Measurements from ENCODE around the gene ALDH16A1. TPM values are rescaled to one million over a fixed set of nuclear protein-coding genes. Genes with fewer than 3 reads are reported as not detected.

Gene ALDH16A1
- total and polyA plus RNA-seq, 2 donors (not counting 1 experiment from before 2014, with no cell fraction given) = 65.8 to 105 TPM

- no peak overlapping the region for H2AFZ ChIP-seq (ENCODE audit: insufficient read depth, low read depth, low read length, poor library complexity, severe bottlenecking)
- TF ChIP-seq EZH2 (IDR thresholded peaks at IDR 0.05; ENCODE audit: borderline replicate concordance, insufficient read depth, low read depth, low read length, poor library complexity, severe bottlenecking) = no peak
- TF ChIP-seq CTCF (IDR thresholded peaks at IDR 0.05) = no peak
- H3K4me3 ChIP-seq (ENCODE audit: control extremely low read depth in 1 of 5, extremely low read depth in 1 of 5, insufficient read depth in 1 of 5, low read depth in 2 of 5, low read length in 4 of 5) = no peak overlapping the region
- peaks cover 42% of the 10 kb centered on the region for H3K79me2 ChIP-seq (ENCODE audit: control insufficient read depth, insufficient read depth, low read length)
- Mint-ChIP-seq H3K27me3 (no peaks in the 10 kb centered on the region), H3K4me3 (no peak overlapping the region), H3K4me1 (peaks cover 2% of the 10 kb centered on the region), H3K9me3 (ENCODE audit: insufficient read depth) (no peaks in the 10 kb centered on the region), H3K27ac (no peak overlapping the region)
- H3K9ac ChIP-seq (ENCODE audit: low read length) = no peak overlapping the region
- H3K4me1 ChIP-seq (ENCODE audit: control insufficient read depth in 2 of 2, insufficient read depth in 2 of 2, low read length in 2 of 2) = peaks cover 0 to 8% of the 10 kb centered on the region in 2 donors
- no peak for ATAC-seq (ENCODE audit: low read depth)
- no peak for DNase-seq
- peaks cover 0 to 4% (median 0%) of the 10 kb centered on the region in 3 donors for H3K9me3 ChIP-seq (ENCODE audit: control extremely low read depth in 1 of 3, control insufficient read depth in 2 of 3, insufficient read depth in 1 of 3, low read length in 2 of 3)
- WGBS (ENCODE audit: insufficient coverage) = 98% methylated on average over 26 of the region's 37 CpGs
- no peaks in the 10 kb centered on the region for H3K27me3 ChIP-seq (replicated peaks in 1 of 4; ENCODE audit: control extremely low read depth in 1 of 4, control insufficient read depth in 3 of 4, insufficient read depth in 4 of 4, low read length in 3 of 4)
- H3K4me2 ChIP-seq (replicated peaks; ENCODE audit: low read depth, low read length, poor library complexity, severe bottlenecking) = no peak overlapping the region
- H3K36me3 ChIP-seq (replicated peaks in 1 of 2; ENCODE audit: control extremely low read depth in 1 of 2, control insufficient read depth in 1 of 2, extremely low read depth in 1 of 2, insufficient read depth in 2 of 2, low read length in 1 of 2) = peaks cover 0 to 70% of the 10 kb centered on the region in 2 experiments
- POLR2A ChIA-PET = interaction anchor here (0.7 kb wide), 1 partner anchor 51 kb away, joined by 3 read pairs; the partner anchor contains the start of gene FCGRT
- intact Hi-C loops (cut with micrococcal nuclease) = no loop called here
- H3K27ac ChIP-seq (ENCODE audit: low read length in 2 of 2) = no peak overlapping the region
- peaks cover 31% of the 10 kb centered on the region for H4K20me1 ChIP-seq (ENCODE audit: control insufficient read depth, insufficient read depth, low read length, poor library complexity, severe bottlenecking)
- CTCF ChIA-PET = no interaction called here
These were observed 8.6 kb downstream of the ALDH16A1 start for GRCh38 chr19:49461656-49462055.

- Mint-ChIP-seq H3K27me3 (no peaks in the 10 kb centered on the region), H3K4me1 (no peaks in the 10 kb centered on the region), H3K27ac (no peak overlapping the region), H3K9me3 (ENCODE audit: insufficient read depth) (no peaks in the 10 kb centered on the region), H3K4me3 (no peak overlapping the region)
- ATAC-seq (ENCODE audit: low read depth) = no peak
- Histone ChIP-seq H2AFZ (ENCODE audit: insufficient read depth, low read depth, low read length, poor library complexity, severe bottlenecking) (no peak overlapping the region), H3K79me2 (ENCODE audit: control insufficient read depth, insufficient read depth, low read length) (peaks cover 33% of the 10 kb centered on the region), H3K27ac (ENCODE audit: low read length in 2 of 2) (no peak overlapping the region), H3K4me1 (ENCODE audit: control insufficient read depth in 2 of 2, insufficient read depth in 2 of 2, low read length in 2 of 2) (peaks cover 0 to 8% of the 10 kb centered on the region in 2 donors), H3K9ac (ENCODE audit: low read length) (no peak overlapping the region), H3K27me3 (replicated peaks in 1 of 4; ENCODE audit: control extremely low read depth in 1 of 4, control insufficient read depth in 3 of 4, insufficient read depth in 4 of 4, low read length in 3 of 4) (no peaks in the 10 kb centered on the region), H3K9me3 (ENCODE audit: control extremely low read depth in 1 of 3, control insufficient read depth in 2 of 3, insufficient read depth in 1 of 3, low read length in 2 of 3) (peaks cover 0 to 4% (median 0%) of the 10 kb centered on the region in 3 donors), H4K20me1 (ENCODE audit: control insufficient read depth, insufficient read depth, low read length, poor library complexity, severe bottlenecking) (peaks cover 31% of the 10 kb centered on the region), H3K4me2 (replicated peaks; ENCODE audit: low read depth, low read length, poor library complexity, severe bottlenecking) (no peak overlapping the region), H3K4me3 (ENCODE audit: control extremely low read depth in 1 of 5, extremely low read depth in 1 of 5, insufficient read depth in 1 of 5, low read depth in 2 of 5, low read length in 4 of 5) (no peak overlapping the region), H3K36me3 (replicated peaks in 1 of 2; ENCODE audit: control extremely low read depth in 1 of 2, control insufficient read depth in 1 of 2, extremely low read depth in 1 of 2, insufficient read depth in 2 of 2, low read length in 1 of 2) (peaks cover 0 to 68% of the 10 kb centered on the region in 2 experiments)
- TF ChIP-seq EZH2 (IDR thresholded peaks at IDR 0.05; ENCODE audit: borderline replicate concordance, insufficient read depth, low read depth, low read length, poor library complexity, severe bottlenecking) (no peak), CTCF (IDR thresholded peaks at IDR 0.05) (no peak)
- CTCF ChIA-PET = no interaction called here
- WGBS (ENCODE audit: insufficient coverage) = 88% methylated on average over 11 of the region's 12 CpGs
- POLR2A ChIA-PET = no interaction called here
- intact Hi-C loops (cut with micrococcal nuclease) = no loop called here
- DNase-seq = no peak
These were observed 9.5 kb downstream of the ALDH16A1 start for GRCh38 chr19:49462492-49462891.

All from B cell (primary cell).